SK-N-SH treated with all-trans-retinoic acid at 6 μM for 48 hours (cell line): ENCODE results near the gene PCMTD2.

Experiments used
- ZFP3 ChIP-seq: fragments of 250-450 bp; sonication (Bioruptor Pico); IDR thresholded peaks from 2 replicates; pipeline ENCODE4 v1.5.0; 2020; ENCODE audit warnings: mild to moderate bottlenecking, moderate library complexity
- TF ChIP-seq, protein P1 (sequence below): fragments of 250-450 bp; sonication (Bioruptor Pico); IDR thresholded peaks from 2 replicates; pipeline ENCODE4 v1.8.0; 2020; ENCODE audit warnings: mild to moderate bottlenecking, moderate library complexity, borderline replicate concordance
- TF ChIP-seq, protein P2 (sequence below): fragments of 250-450 bp; sonication (Bioruptor Pico); IDR thresholded peaks from 2 replicates; pipeline ENCODE4 v1.5.1; 2020; ENCODE audit warnings: low read depth, mild to moderate bottlenecking, moderate library complexity

DNA sequence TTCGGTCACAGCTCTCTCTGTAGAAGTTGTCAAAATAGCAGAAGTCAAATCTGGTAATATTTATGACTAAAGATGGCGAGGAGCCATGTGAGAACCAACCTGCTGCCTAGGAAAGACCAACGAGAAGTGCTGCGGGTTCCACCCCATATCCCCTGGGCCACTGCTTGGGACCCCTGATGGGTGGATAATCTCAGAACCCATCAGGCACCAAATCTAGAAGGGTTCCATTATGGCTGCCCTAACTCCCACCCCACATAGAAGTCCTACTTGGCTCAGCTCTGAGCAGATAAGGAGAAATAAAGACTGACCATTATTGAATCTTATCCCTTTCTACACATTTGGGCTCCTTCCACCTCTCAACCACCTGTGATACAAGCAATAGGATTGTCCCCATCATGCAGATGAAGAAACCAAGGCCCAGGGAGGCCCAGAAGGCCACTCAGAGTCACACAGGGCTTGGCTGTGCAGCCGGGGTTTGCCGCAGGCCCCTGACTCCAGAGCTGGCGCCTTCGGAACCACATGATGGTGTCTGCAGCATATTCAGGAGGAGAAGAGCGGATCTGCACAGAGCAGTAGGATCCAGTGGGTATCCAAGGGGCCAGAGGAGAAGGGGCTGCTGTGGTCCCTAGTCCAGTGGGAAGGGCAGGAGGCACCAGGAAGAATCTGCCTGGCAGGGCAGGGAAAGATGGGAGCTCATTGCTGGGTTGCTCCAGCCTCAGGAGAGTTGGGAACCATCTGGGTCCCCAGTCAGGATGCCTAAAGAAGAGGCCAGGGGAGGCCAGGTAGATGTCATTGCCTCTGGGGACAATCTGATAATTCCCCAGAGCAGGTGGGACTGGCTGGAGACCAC lies 9.6 kb upstream of the PCMTD2 start:
- TF ChIP-seq ZFP3 (CRISPR knock-in tag): no peak
- TF ChIP-seq, protein P1, sequence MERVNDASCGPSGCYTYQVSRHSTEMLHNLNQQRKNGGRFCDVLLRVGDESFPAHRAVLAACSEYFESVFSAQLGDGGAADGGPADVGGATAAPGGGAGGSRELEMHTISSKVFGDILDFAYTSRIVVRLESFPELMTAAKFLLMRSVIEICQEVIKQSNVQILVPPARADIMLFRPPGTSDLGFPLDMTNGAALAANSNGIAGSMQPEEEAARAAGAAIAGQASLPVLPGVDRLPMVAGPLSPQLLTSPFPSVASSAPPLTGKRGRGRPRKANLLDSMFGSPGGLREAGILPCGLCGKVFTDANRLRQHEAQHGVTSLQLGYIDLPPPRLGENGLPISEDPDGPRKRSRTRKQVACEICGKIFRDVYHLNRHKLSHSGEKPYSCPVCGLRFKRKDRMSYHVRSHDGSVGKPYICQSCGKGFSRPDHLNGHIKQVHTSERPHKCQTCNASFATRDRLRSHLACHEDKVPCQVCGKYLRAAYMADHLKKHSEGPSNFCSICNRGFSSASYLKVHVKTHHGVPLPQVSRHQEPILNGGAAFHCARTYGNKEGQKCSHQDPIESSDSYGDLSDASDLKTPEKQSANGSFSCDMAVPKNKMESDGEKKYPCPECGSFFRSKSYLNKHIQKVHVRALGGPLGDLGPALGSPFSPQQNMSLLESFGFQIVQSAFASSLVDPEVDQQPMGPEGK: no peak
- TF ChIP-seq, protein P2, sequence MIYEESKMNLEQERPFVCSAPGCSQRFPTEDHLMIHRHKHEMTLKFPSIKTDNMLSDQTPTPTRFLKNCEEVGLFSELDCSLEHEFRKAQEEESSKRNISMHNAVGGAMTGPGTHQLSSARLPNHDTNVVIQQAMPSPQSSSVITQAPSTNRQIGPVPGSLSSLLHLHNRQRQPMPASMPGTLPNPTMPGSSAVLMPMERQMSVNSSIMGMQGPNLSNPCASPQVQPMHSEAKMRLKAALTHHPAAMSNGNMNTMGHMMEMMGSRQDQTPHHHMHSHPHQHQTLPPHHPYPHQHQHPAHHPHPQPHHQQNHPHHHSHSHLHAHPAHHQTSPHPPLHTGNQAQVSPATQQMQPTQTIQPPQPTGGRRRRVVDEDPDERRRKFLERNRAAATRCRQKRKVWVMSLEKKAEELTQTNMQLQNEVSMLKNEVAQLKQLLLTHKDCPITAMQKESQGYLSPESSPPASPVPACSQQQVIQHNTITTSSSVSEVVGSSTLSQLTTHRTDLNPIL: no peak
